Vagina (tissue), 2 donors: Measurements from ENCODE around the gene LRRC45.
"Not testable (repeated sequence)": the region's sequence is repeated elsewhere in the genome, so short reads cannot be mapped to it uniquely, and the experiment has no call there.

ENCODE experiments used
- CTCF ChIP-seq, 3 experiments: fragments of 450-650 bp in 2 of 3; fragments of 200-600 bp in 1 of 3; sonication (generic) in 1 of 3; IDR thresholded peaks; one replicate each; pipeline ENCODE4 v1.5.1; 2017 to 2019; ENCODE audit warnings: antibody characterized with exemption in 3 of 3, mild to moderate bottlenecking in 2 of 3, moderate library complexity in 2 of 3
- POLR2A ChIP-seq, 2 donors: fragments of 450-650 bp; IDR thresholded peaks; one replicate each; pipeline ENCODE4 v1.6.1; 2017; ENCODE audit warnings: antibody characterized with exemption in 2 of 2, mild to moderate bottlenecking in 2 of 2, moderate library complexity in 2 of 2
- POLR2AphosphoS5 ChIP-seq, 2 donors: sonication (generic); formaldehyde crosslinking; IDR thresholded peaks; one replicate each; pipeline ENCODE4 v1.9.0; 2017; ENCODE audit warnings: antibody characterized with exemption in 2 of 2, mild to moderate bottlenecking in 2 of 2, low read depth in 1 of 2; ENCODE audit not compliant: insufficient read depth in 1 of 2

GRCh38 chr17:82038796-82039409 is 15.8 kb downstream of the LRRC45 start:
- not testable (repeated sequence) for TF ChIP-seq CTCF (IDR thresholded peaks at IDR 0.05); POLR2AphosphoS5 (IDR thresholded peaks at IDR 0.05; ENCODE audit: insufficient read depth in 1 of 2, low read depth in 1 of 2); POLR2A (IDR thresholded peaks at IDR 0.05)
